COLO668 (cell line): ENCODE results near the gene ZMAT3.
"Not testable (repeated sequence)": the region's sequence is repeated elsewhere in the genome, so short reads cannot be mapped to it uniquely, and the experiment has no call there.

Experiments used
- DNase-seq: peaks from one replicate; lab custom pipeline; 2025; ENCODE audit not compliant: unreplicated experiment; lab: John Stamatoyannopoulos, UW

Gene ZMAT3

GRCh38 chr3:179068779-179069530, 2.7 kb downstream of the ZMAT3 start:
- DNase-seq: peak; percentile 2

GRCh38 chr3:179067839-179068238, 3.8 kb downstream of the ZMAT3 start:
- peak; percentile 9 for DNase-seq

GRCh38 chr3:179067291-179067690, 4.3 kb downstream of the ZMAT3 start:
- no peak for DNase-seq

- DNase-seq: no peak
Measured at GRCh38 chr3:179063945-179064560, 7.6 kb downstream of the ZMAT3 start.

- no peak for DNase-seq
Measured at GRCh38 chr3:179056326-179056725, 15.3 kb downstream of the ZMAT3 start.

- DNase-seq: not testable (repeated sequence)
Measured at GRCh38 chr3:179054565-179054964, 17.0 kb downstream of the ZMAT3 start.

GRCh38 chr3:179046497-179047353, 24.9 kb downstream of the ZMAT3 start:
- DNase-seq: no peak

GRCh38 chr3:179045719-179046402, 25.7 kb downstream of the ZMAT3 start:
- no peak for DNase-seq

GRCh38 chr3:179038899-179039251, 32.7 kb downstream of the ZMAT3 start:
- DNase-seq: not testable (repeated sequence)

GRCh38 chr3:179038216-179038898, 33.3 kb downstream of the ZMAT3 start:
- no peak for DNase-seq

GRCh38 chr3:179037351-179037750, 34.3 kb downstream of the ZMAT3 start:
- no peak for DNase-seq

- DNase-seq: no peak
Measured at GRCh38 chr3:179036626-179037300, 34.8 kb downstream of the ZMAT3 start.

GRCh38 chr3:179036226-179036625, 35.4 kb downstream of the ZMAT3 start:
- DNase-seq: no peak

GRCh38 chr3:179035232-179035631, 36.4 kb downstream of the ZMAT3 start:
- no peak for DNase-seq

GRCh38 chr3:179033304-179033657, 38.3 kb downstream of the ZMAT3 start:
- not testable (repeated sequence) for DNase-seq

GRCh38 chr3:179032454-179033303, 38.9 kb downstream of the ZMAT3 start:
- not testable (repeated sequence) for DNase-seq

GRCh38 chr3:179029096-179029495, 42.5 kb downstream of the ZMAT3 start:
- no peak for DNase-seq

GRCh38 chr3:179028408-179028807, 43.2 kb downstream of the ZMAT3 start:
- DNase-seq: no peak

- DNase-seq: no peak
Measured at GRCh38 chr3:179027326-179027900, 44.2 kb downstream of the ZMAT3 start.
